22Rv1 (cell line): ENCODE data around the gene STAG3.

ENCODE experiments used
- CTCF ChIP-seq: fragments of 450-650 bp; IDR thresholded peaks from 2 replicates; pipeline ENCODE4 v1.5.1; 2017; ENCODE audit warnings: mild to moderate bottlenecking
- ZFX ChIP-seq: fragments of 450-650 bp; IDR thresholded peaks from 2 replicates; pipeline ENCODE4 v1.6.1; 2017; ENCODE audit warnings: antibody characterized with exemption, borderline replicate concordance

- TF ChIP-seq CTCF, result no peak
- TF ChIP-seq ZFX, result no peak
Measured at GRCh38 chr7:100222445-100223132, 44.9 kb downstream of the STAG3 start.
